NT2/D1 (cell line): ENCODE data around the gene TRAPPC2L.
"Not testable (repeated sequence)": the region's sequence is repeated elsewhere in the genome, so short reads cannot be mapped to it uniquely, and the experiment has no call there.

Experiments used
- DNase-seq: peaks from one replicate; pipeline ENCODE4 v3.0.0-alpha.2; 2011; ENCODE audit warnings: low read depth, low spot score
- H3K27me3 ChIP-seq: 2 replicates; pipeline ENCODE4 v1.6.0; 2011; ENCODE audit warnings: mild to moderate bottlenecking; ENCODE audit not compliant: insufficient read length, insufficient read depth
- H3K36me3 ChIP-seq: 2 replicates; pipeline ENCODE4 v1.6.1; 2011; ENCODE audit warnings: mild to moderate bottlenecking, low read length, mixed read lengths; ENCODE audit not compliant: insufficient read depth, insufficient read length
- H3K4me1 ChIP-seq: 2 replicates; pipeline ENCODE4 v1.5.1; 2011; ENCODE audit not compliant: insufficient read depth, insufficient read length
- H3K4me3 ChIP-seq: 2 replicates; pipeline ENCODE4 v1.5.1; 2011; ENCODE audit warnings: low read depth; ENCODE audit not compliant: insufficient read length
- H3K9ac ChIP-seq: 2 replicates; pipeline ENCODE4 v1.6.0; 2011; ENCODE audit warnings: low read depth; ENCODE audit not compliant: insufficient read length
- H3K9me3 ChIP-seq: 2 replicates; pipeline ENCODE4 v1.5.1; 2011; ENCODE audit warnings: mild to moderate bottlenecking, low read length; ENCODE audit not compliant: insufficient read depth
- SUZ12 ChIP-seq: IDR thresholded peaks from 2 replicates; pipeline ENCODE4 v1.6.1; 2011; ENCODE audit not compliant: insufficient read length, insufficient read depth; ENCODE audit errors: extremely low read depth
- YY1 ChIP-seq: IDR thresholded peaks from 2 replicates; pipeline ENCODE4 v1.6.1; 2011; ENCODE audit not compliant: insufficient read length, insufficient read depth
- ZNF274 ChIP-seq: IDR thresholded peaks from 2 replicates; pipeline ENCODE4 v1.6.1; 2011; ENCODE audit warnings: mild to moderate bottlenecking, low read depth, low read length

Gene TRAPPC2L

GRCh38 chr16:88884569-88885271, 27.8 kb downstream of the TRAPPC2L start:
- Histone ChIP-seq H3K27me3 (no peaks in the 10 kb centered on the region), H3K9ac (no peak overlapping the region), H3K4me1 (peaks cover 26% of the 10 kb centered on the region), H3K4me3 (no peak overlapping the region), H3K36me3 (no peaks in the 10 kb centered on the region), H3K9me3 (no peaks in the 10 kb centered on the region; the same call in 1 of the 2 replicates)
- DNase-seq, result no peak
- TF ChIP-seq SUZ12 (no peak), ZNF274 (no peak), YY1 (no peak)

- Histone ChIP-seq H3K36me3 (no peaks in the 10 kb centered on the region), H3K27me3 (no peaks in the 10 kb centered on the region), H3K4me3 (no peak overlapping the region), H3K4me1 (peaks cover 22% of the 10 kb centered on the region), H3K9ac (no peak overlapping the region), H3K9me3 (no peaks in the 10 kb centered on the region; the same call in 1 of the 2 replicates)
- no peak for TF ChIP-seq ZNF274
- TF ChIP-seq SUZ12, result no peak
- TF ChIP-seq YY1, result no peak
- no peak for DNase-seq
These were observed 28.9 kb downstream of the TRAPPC2L start for GRCh38 chr16:88885693-88886280.

- no peaks in the 10 kb centered on the region for H3K27me3 ChIP-seq
- no peak for TF ChIP-seq YY1
- TF ChIP-seq SUZ12, result no peak
- TF ChIP-seq ZNF274, result no peak
- no peaks in the 10 kb centered on the region; the same call in 1 of the 2 replicates for H3K9me3 ChIP-seq
These were observed 29.5 kb downstream of the TRAPPC2L start for GRCh38 chr16:88886420-88886844.

GRCh38 chr16:88886845-88887521, 30.1 kb downstream of the TRAPPC2L start:
- no peaks in the 10 kb centered on the region for H3K27me3 ChIP-seq
- H3K4me1 ChIP-seq, result peaks cover 13% of the 10 kb centered on the region
- H3K36me3 ChIP-seq, result no peaks in the 10 kb centered on the region
- no peak overlapping the region for H3K4me3 ChIP-seq
- DNase-seq, result no peak
- TF ChIP-seq SUZ12 (no peak), YY1 (no peak), ZNF274 (no peak)
- no peaks in the 10 kb centered on the region; the same call in 1 of the 2 replicates for H3K9me3 ChIP-seq
- no peak overlapping the region for H3K9ac ChIP-seq

More at GRCh38 chr16:88886420-88886844, 29.5 kb downstream of the TRAPPC2L start:
- Histone ChIP-seq H3K4me3 (no peak overlapping the region), H3K36me3 (no peaks in the 10 kb centered on the region), H3K4me1 (peaks cover 18% of the 10 kb centered on the region), H3K9ac (no peak overlapping the region)
- no peak for DNase-seq

- Histone ChIP-seq H3K9ac (no peak overlapping the region), H3K27me3 (no peaks in the 10 kb centered on the region), H3K4me3 (no peak overlapping the region), H3K4me1 (peaks cover 8% of the 10 kb centered on the region), H3K9me3 (no peaks in the 10 kb centered on the region; the same call in 1 of the 2 replicates), H3K36me3 (no peaks in the 10 kb centered on the region)
- DNase-seq, result no peak
- TF ChIP-seq SUZ12, result no peak
- no peak for TF ChIP-seq ZNF274
These were observed 31.1 kb downstream of the TRAPPC2L start for GRCh38 chr16:88888057-88888456.

- Histone ChIP-seq H3K9ac (no peak overlapping the region), H3K9me3 (no peaks in the 10 kb centered on the region; the same call in 1 of the 2 replicates), H3K27me3 (no peaks in the 10 kb centered on the region), H3K4me3 (no peak overlapping the region), H3K36me3 (no peaks in the 10 kb centered on the region), H3K4me1 (peaks cover 10% of the 10 kb centered on the region)
- no peak for DNase-seq
- TF ChIP-seq SUZ12, result no peak
- no peak for TF ChIP-seq ZNF274
- no peak for TF ChIP-seq YY1
These were observed 31.8 kb downstream of the TRAPPC2L start for GRCh38 chr16:88888461-88889387.

- not testable (repeated sequence) for H3K36me3 ChIP-seq, H3K4me1 ChIP-seq, H3K9ac ChIP-seq, H3K4me3 ChIP-seq, H3K9me3 ChIP-seq, DNase-seq, H3K27me3 ChIP-seq
These were observed 32.9 kb downstream of the TRAPPC2L start for GRCh38 chr16:88889702-88890352.
